ENCODE results near the gene RPL7L1.

- peak in 1 of 2 donors; percentile 13 for TF ChIP-seq CTCF (conservative IDR thresholded peaks at IDR 0.05 in 1 of 2, IDR thresholded peaks at IDR 0.05 in 1 of 2; ENCODE audit: low read depth in 1 of 2, low read length in 2 of 2)
- no peak for TF ChIP-seq EZH2 (IDR thresholded peaks at IDR 0.05; ENCODE audit: low read length, missing control alignments)
Observed at GRCh38 chr6:42911171-42912021, 32.0 kb downstream of the RPL7L1 start.

Measured in fibroblast of lung (primary cell).